Kidney epithelial cell (primary cell): ENCODE measurements around the gene P2RY11. TPM values are rescaled to one million over a fixed set of nuclear protein-coding genes. Genes with fewer than 3 reads are reported as not detected.

Experiments
- DNase-seq: peaks from one replicate; pipeline ENCODE4 v3.0.0-alpha.2; 2010; ENCODE audit warnings: low read depth
- H3K27me3 ChIP-seq: 2 replicates; pipeline ENCODE4 v1.6.0; 2011; ENCODE audit warnings: low read length; ENCODE audit not compliant: control insufficient read depth, insufficient read depth
- H3K36me3 ChIP-seq: 2 replicates; pipeline ENCODE4 v1.5.1; 2011; ENCODE audit warnings: low read length; ENCODE audit not compliant: control insufficient read depth, insufficient read depth
- H3K4me3 ChIP-seq: 2 replicates; pipeline ENCODE4 v1.5.1; 2011; ENCODE audit warnings: low read depth, mild to moderate bottlenecking, control low read depth, low read length
- total RNA-seq: library from RNA; depleted of rRNA; stranded (reverse); fragments of >200 nt; gene quantifications from 2 replicates; pipeline ENCODE4 v1.2.3, GENCODE V29; 2015
- TF ChIP-seq, protein P1 (sequence below): IDR thresholded peaks from 2 replicates; pipeline ENCODE4 v1.5.1; 2011; ENCODE audit warnings: mild to moderate bottlenecking, moderate library complexity, low read length, control low read depth, inconsistent platforms; ENCODE audit not compliant: insufficient read depth, poor library complexity, severe bottlenecking

P2RY11 gene
- total RNA-seq, 1 donor from 2014 or later, result 6.3 TPM

- no peak for DNase-seq
- H3K36me3 ChIP-seq, result no peaks in the 10 kb centered on the region
- H3K27me3 ChIP-seq, result no peaks in the 10 kb centered on the region
- TF ChIP-seq, protein P1, sequence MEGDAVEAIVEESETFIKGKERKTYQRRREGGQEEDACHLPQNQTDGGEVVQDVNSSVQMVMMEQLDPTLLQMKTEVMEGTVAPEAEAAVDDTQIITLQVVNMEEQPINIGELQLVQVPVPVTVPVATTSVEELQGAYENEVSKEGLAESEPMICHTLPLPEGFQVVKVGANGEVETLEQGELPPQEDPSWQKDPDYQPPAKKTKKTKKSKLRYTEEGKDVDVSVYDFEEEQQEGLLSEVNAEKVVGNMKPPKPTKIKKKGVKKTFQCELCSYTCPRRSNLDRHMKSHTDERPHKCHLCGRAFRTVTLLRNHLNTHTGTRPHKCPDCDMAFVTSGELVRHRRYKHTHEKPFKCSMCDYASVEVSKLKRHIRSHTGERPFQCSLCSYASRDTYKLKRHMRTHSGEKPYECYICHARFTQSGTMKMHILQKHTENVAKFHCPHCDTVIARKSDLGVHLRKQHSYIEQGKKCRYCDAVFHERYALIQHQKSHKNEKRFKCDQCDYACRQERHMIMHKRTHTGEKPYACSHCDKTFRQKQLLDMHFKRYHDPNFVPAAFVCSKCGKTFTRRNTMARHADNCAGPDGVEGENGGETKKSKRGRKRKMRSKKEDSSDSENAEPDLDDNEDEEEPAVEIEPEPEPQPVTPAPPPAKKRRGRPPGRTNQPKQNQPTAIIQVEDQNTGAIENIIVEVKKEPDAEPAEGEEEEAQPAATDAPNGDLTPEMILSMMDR, result no peak
- H3K4me3 ChIP-seq, result no peak overlapping the region
Measured at GRCh38 chr19:10091370-10091687, 20.2 kb upstream of the P2RY11 start.

- DNase-seq, result no peak
- H3K27me3 ChIP-seq, result no peaks in the 10 kb centered on the region
- H3K4me3 ChIP-seq, result no peak overlapping the region
- TF ChIP-seq, protein P1, result no peak
- no peaks in the 10 kb centered on the region for H3K36me3 ChIP-seq
Measured at GRCh38 chr19:10091895-10092641, 19.4 kb upstream of the P2RY11 start.

GRCh38 chr19:10092648-10093294 lies 18.7 kb upstream of the P2RY11 start:
- no peaks in the 10 kb centered on the region for H3K27me3 ChIP-seq
- H3K36me3 ChIP-seq, result no peaks in the 10 kb centered on the region
- H3K4me3 ChIP-seq, result no peak overlapping the region
- no peak for DNase-seq
- TF ChIP-seq, protein P1, result no peak

DNA sequence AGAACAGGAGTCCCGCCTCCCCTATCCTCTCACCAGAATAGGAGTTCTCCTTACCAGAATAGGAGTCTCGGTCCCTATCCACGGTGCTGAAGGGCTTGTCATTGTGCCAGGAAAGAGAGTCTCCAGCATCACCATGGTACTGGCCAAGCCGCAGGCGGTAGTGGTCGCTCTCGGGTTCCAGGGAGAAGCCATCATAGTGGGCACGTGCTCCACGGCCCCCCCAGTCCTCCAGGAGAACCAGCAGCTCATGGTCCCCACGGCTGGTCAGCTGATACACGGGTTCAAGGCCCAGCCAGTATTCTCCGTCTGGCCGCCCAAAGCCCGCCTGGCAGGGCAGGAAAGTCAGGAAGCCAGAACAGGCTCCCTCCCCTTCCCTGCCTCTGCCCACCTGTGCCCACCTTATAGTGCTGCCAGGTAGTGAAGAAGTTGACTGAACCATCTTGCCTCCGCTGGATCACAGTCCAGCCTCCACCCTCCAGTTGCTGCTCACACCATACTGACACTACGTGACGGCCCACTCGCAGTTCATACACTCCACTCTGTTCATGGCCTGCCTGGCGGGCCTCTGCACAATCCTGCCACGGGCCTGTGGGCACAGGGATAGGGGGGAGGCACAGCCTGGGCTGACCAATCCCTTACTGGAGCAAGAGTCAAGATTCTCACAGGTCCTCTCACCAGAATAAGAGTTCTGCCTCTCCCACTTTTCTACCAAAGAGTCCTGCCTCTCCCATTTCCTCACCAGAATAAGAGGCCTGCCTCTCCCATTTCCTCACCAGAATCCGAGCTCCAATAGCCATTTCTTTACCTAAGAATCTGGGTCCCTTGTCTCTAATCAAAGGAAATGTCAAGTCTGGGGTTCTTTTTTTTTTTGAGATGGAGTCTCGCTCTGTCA lies 18.0 kb upstream of the P2RY11 start:
- H3K36me3 ChIP-seq, result no peaks in the 10 kb centered on the region
- no peaks in the 10 kb centered on the region for H3K27me3 ChIP-seq
- no peak for DNase-seq
- TF ChIP-seq, protein P1, result no peak
- H3K4me3 ChIP-seq, result no peak overlapping the region

DNA sequence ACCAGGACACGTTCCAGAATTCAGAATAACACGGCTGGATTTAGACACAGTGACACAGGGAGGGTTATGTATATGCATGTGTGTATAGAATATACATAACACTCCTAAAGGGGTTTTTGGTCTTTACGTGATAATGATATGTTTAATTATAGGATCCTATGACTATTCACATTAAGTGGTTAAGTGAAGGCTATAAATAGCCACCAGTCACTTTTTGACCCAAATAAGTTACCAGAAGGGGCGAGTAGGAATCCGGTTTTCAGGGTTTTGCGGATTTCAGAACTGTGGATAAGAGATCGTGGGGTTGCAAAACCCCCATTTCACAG lies 15.9 kb upstream of the P2RY11 start:
- no peak for DNase-seq
- no peaks in the 10 kb centered on the region for H3K36me3 ChIP-seq
- H3K27me3 ChIP-seq, result no peaks in the 10 kb centered on the region
- no peak overlapping the region for H3K4me3 ChIP-seq
- TF ChIP-seq, protein P1, result no peak
